ENCODE measurements around the gene CSKMT.

The CSKMT gene

DNA sequence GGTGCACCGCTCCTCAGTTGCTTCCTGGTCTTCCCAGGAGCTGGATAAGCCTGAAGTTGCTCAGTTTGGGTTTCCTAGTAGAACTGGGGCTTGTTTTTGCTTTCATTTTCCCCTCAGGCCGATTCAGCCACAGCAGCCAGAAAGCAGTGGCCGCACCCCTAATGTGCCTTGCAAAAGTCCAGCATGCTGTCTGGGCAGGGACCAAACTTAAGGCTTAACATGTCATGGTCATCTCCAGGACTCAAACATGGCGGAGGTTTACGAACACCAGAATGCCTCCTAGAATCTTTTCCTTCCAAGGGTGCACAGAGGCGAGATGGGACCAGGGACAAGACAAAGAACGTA is 44.9 kb downstream of the CSKMT start:
- TF ChIP-seq GATA1 (IDR thresholded peaks at IDR 0.05; ENCODE audit: low read depth, low read length) (no peak), POLR2A (IDR thresholded peaks at IDR 0.05; ENCODE audit: low read length) (no peak)
- DNase-seq = peak; percentile 67 to 74

DNA sequence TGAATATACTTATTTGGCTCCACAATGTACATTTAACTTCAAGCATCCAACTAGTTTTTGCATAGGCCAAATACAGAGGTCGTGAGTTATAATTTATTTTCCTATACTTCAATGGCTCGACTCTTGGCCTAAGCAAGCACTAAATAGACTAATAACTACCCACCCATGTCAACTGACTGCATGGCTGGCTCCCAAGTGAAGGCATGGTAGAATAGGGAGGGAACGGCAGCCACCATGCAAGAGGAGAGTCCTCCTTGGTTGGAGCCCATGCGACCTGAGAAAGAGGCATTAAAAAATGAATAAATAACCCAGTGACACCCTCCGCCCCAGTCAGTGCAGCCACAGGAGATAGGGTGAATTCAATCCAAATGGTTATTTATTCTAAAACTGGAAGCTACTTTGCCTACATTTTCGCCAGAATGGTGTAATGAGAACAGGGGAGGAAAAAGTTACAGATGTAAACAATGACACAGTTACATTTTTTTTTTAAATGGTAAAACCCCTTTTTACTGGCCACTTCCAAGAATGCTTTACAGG is 47.2 kb downstream of the CSKMT start:
- TF ChIP-seq GATA1 (IDR thresholded peaks at IDR 0.05; ENCODE audit: low read depth, low read length) = no peak
- no peak for TF ChIP-seq POLR2A (IDR thresholded peaks at IDR 0.05; ENCODE audit: low read length)
- no peak for DNase-seq

DNA sequence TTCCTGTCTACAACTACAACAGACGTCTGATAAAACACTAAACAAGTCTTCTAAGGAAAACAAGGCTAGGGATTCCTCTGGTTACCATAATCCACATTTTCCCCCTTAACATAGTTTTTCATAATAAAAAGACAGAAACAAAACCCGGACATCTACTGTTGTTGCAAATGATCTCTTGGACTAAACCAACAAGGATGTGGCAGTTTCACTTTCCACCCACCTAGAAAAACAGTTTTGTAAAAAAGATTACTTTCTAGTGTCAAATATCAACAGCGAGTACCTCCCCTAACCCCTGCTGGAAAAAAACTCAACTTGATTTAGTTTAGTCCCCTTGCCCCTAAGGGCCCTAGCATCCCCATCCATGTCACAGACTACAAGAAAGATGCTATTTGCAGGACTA is 47.7 kb downstream of the CSKMT start:
- no peak for DNase-seq
- no peak for TF ChIP-seq POLR2A (IDR thresholded peaks at IDR 0.05; ENCODE audit: low read length)
- TF ChIP-seq GATA1 (IDR thresholded peaks at IDR 0.05; ENCODE audit: low read depth, low read length) = no peak

DNA sequence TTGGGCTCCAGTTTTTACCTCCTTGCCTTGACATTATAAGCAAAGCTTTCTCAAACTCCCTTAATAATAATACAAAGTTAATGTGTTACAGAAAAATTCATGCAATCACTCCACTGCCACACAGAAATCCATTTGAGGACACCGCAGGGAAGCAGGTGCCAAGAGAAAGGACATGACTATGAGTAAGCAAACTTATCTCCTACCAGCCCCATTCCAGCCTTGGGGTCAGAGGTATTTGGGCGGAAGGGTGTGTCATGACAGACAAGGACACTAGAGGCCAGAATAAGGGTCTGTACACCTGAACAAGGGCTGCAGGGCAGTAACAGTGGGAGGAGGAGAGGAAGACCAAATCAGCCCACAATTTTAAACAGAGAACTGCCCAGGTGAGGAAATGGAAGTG is 48.2 kb downstream of the CSKMT start:
- DNase-seq = peak in 1 of 2 experiments; percentile 41
- TF ChIP-seq GATA1 (IDR thresholded peaks at IDR 0.05; ENCODE audit: low read depth, low read length) (no peak), POLR2A (IDR thresholded peaks at IDR 0.05; ENCODE audit: low read length) (no peak)

DNA sequence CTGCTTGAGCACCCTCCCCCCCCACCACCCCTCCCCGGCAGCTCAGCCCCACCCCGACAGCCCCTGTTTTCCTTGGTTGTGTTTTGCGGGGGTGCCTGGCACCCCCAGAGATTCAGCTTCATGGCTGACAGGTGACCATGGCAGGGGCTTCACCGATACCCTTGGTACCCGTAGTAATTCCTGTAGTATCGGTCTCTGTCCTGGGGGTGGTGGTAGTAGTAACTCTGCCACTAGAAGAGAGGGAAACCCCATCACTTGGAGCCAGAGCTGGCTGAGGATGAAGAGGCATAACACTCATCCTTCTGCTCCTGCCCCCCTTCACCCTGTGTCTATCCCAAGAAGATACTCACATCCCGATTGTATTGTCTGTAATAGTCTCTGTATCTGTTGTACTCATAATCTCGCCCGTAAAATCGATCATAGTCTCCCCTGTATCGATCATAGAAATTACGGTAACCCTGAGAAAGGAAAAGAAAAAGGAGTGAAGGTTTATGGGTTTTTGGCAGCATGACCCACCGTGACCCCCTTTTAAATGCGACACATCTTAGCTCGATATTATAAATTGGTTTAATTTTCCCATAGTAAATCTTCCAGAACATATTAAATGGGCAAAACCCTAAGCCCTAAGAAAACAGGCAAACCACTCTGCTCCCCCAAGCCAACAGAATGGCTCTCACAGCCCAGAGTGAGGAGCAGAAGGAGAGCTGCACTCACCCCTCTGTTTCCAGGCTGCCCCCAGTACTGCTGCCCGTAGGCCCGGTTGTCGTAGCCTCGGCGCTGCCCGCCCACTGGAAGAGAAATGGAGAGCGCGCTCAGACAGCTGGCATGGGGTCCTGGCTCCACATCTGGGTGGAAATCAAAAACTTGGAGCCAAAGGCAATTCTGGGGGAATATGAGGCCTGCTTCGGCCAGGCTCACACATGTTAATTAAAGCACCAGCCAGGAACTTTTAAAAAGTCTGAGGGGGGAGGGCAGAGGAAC is 50.3 kb downstream of the CSKMT start:
- DNase-seq = no peak
- TF ChIP-seq POLR2A (IDR thresholded peaks at IDR 0.05; ENCODE audit: low read length) (no peak), GATA1 (IDR thresholded peaks at IDR 0.05; ENCODE audit: low read depth, low read length) (no peak)

DNA sequence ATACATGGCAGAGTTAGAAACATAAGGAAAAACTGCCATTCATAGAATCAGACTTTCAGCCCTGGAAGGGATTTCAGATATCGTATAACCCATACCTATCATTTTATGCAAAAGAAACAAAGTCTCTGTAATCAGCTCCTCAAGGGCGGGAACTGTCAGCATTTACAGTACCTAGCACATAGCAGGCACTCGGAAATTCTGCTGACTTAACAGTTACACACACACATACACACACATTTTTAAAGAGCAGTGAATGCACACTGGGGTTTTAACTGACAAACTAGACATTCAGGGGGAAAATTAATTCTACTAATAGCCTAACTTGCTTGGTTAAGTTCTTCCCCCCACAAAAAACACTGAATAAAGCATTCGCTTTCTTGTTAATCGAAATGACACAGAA is 51.1 kb downstream of the CSKMT start:
- no peak for DNase-seq
- TF ChIP-seq GATA1 (IDR thresholded peaks at IDR 0.05; ENCODE audit: low read depth, low read length) (no peak), POLR2A (IDR thresholded peaks at IDR 0.05; ENCODE audit: low read length) (no peak)

DNA sequence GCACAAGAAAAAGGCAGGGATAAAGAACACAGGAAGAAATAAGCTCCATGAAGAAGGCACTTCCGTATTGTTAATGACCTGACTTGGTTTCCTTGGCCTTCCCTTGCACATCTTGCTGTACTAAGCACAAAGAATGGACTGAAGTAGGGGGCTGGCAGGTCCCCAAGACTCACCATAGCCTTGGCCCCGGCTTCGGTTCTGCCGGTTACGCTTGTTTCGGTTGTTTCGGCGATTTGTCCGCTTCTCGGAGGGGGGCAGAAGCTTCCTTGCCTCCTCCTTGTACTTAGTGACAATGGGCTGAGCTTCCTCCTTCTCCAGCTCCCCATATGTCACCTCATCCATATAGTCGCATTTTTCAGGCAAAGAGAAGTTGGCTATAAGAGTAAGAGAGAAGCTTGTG is 51.7 kb downstream of the CSKMT start:
- no peak for TF ChIP-seq GATA1 (IDR thresholded peaks at IDR 0.05; ENCODE audit: low read depth, low read length)
- TF ChIP-seq POLR2A (IDR thresholded peaks at IDR 0.05; ENCODE audit: low read length) = no peak
- DNase-seq = no peak

Data from erythroblast (primary cell).